HepG2 (cell line): Measurements from ENCODE around the gene SIGLEC1. TPM values are rescaled to one million over a fixed set of nuclear protein-coding genes. Genes with fewer than 3 reads are reported as not detected.

Experiments
- BCL6 ChIP-seq: IDR thresholded peaks from 2 replicates; pipeline ENCODE4 v1.6.1; 2016; ENCODE audit warnings: missing genetic modification reagents, missing compliant biosample characterization
- EHMT2 ChIP-seq: fragments of 200-600 bp; sonication (generic); IDR thresholded peaks from 2 replicates; pipeline ENCODE4 v1.7.0; 2017; ENCODE audit warnings: antibody characterized with exemption, low read depth, low read length, borderline replicate concordance
- EZH2 ChIP-seq: conservative IDR thresholded peaks from 2 replicates; pipeline ENCODE4 v1.6.1; 2012; ENCODE audit warnings: mild to moderate bottlenecking, low read depth, low read length, moderate library complexity
- HNF4A ChIP-seq: sonication (generic); formaldehyde crosslinking; IDR thresholded peaks from 2 replicates; pipeline ENCODE4 v1.4.0; 2020; ENCODE audit warnings: missing genetic modification reagents
- MTF1 ChIP-seq: sonication (generic); formaldehyde crosslinking; IDR thresholded peaks from 2 replicates; pipeline ENCODE4 v1.5.0; 2020; ENCODE audit warnings: missing genetic modification reagents
- RARG ChIP-seq: sonication (generic); formaldehyde crosslinking; IDR thresholded peaks from 2 replicates; pipeline ENCODE4 v1.4.0; 2020; ENCODE audit warnings: low read depth, mild to moderate bottlenecking, missing genetic modification reagents
- RELA ChIP-seq: sonication (generic); formaldehyde crosslinking; IDR thresholded peaks from 2 replicates; pipeline ENCODE4 v1.4.0; 2020; ENCODE audit warnings: missing genetic modification reagents
- RERE ChIP-seq: IDR thresholded peaks from 2 replicates; pipeline ENCODE4 v1.6.1; 2016; ENCODE audit warnings: low read depth, missing genetic modification reagents, missing compliant biosample characterization
- TAF1 ChIP-seq: sonication (generic); formaldehyde crosslinking; IDR thresholded peaks from 2 replicates; pipeline ENCODE4 v1.4.0; 2020; ENCODE audit warnings: missing genetic modification reagents
- XBP1 ChIP-seq: sonication (generic); formaldehyde crosslinking; IDR thresholded peaks from 2 replicates; pipeline ENCODE4 v1.5.0; 2020; ENCODE audit warnings: missing genetic modification reagents
- ZBTB20 ChIP-seq: sonication (generic); formaldehyde crosslinking; IDR thresholded peaks from 2 replicates; pipeline ENCODE4 v1.8.1; 2023; ENCODE audit warnings: missing genetic modification reagents, low read depth, mild to moderate bottlenecking, borderline replicate concordance
- ZMAT5 ChIP-seq: sonication (generic); formaldehyde crosslinking; IDR thresholded peaks from 2 replicates; pipeline ENCODE4 v1.5.0; 2020; ENCODE audit warnings: mild to moderate bottlenecking, low read depth, missing genetic modification reagents, borderline replicate concordance
- ZNF101 ChIP-seq: sonication (generic); formaldehyde crosslinking; IDR thresholded peaks from 2 replicates; pipeline ENCODE4 v1.4.0; 2020; ENCODE audit warnings: mild to moderate bottlenecking, low read depth, missing genetic modification reagents, borderline replicate concordance
- ZNF12 ChIP-seq: sonication (generic); formaldehyde crosslinking; IDR thresholded peaks from 2 replicates; pipeline ENCODE4 v1.5.0; 2020; ENCODE audit warnings: missing genetic modification reagents
- ZNF160 ChIP-seq: sonication (generic); formaldehyde crosslinking; IDR thresholded peaks from 2 replicates; pipeline ENCODE4 v1.8.0; 2022; ENCODE audit warnings: mild to moderate bottlenecking, inconsistent platforms, missing genetic modification reagents
- ZNF430 ChIP-seq: sonication (generic); formaldehyde crosslinking; IDR thresholded peaks from 2 replicates; pipeline ENCODE4 v1.9.0; 2021; ENCODE audit warnings: mild to moderate bottlenecking, missing genetic modification reagents
- ZNF619 ChIP-seq: sonication (generic); formaldehyde crosslinking; IDR thresholded peaks from 2 replicates; pipeline ENCODE4 v1.4.0; 2020; ENCODE audit warnings: mild to moderate bottlenecking, missing genetic modification reagents
- ZNF639 ChIP-seq: conservative IDR thresholded peaks from 2 replicates; pipeline ENCODE4 v1.6.1; 2018; ENCODE audit warnings: missing genetic modification reagents
- polyA plus RNA-seq, 8 experiments: library from polyadenylated mRNA; depleted of rRNA in 3 of 8; stranded (reverse) in 7 of 8; unstranded in 1 of 8; fragments of >200 nt; fragmentation: Illumina TruSeq in 4 of 8; extraction: Trizol in 4 of 8; gene quantifications; 2 replicates each; pipeline versions ENCODE4 v1.2.1 to v1.2.3, GENCODE V29; 2011 to 2016; ENCODE audit warnings: low read depth in 4 of 8, missing spikeins in 1 of 8, mixed read lengths in 1 of 8; ENCODE audit not compliant: insufficient read depth in 1 of 8
- total RNA-seq, 5 experiments: library from RNA; depleted of rRNA; stranded (reverse); fragments of >200 nt; fragmentation: Illumina TruSeq; extraction: Trizol; gene quantifications; 2 replicates each; pipeline ENCODE4 v1.2.3, GENCODE V29; 2016; ENCODE audit warnings: low read depth in 1 of 5
- TF ChIP-seq, protein P1 (sequence below): sonication (generic); formaldehyde crosslinking; IDR thresholded peaks from 2 replicates; pipeline ENCODE4 v1.4.0; 2020; ENCODE audit warnings: missing genetic modification reagents

The SIGLEC1 gene
- total and polyA plus RNA-seq, 2 of the 13 experiments (the other 11 are each of a cell fraction or from before 2014, with no cell fraction given): 0.01 TPM; not detected in 1

DNA sequence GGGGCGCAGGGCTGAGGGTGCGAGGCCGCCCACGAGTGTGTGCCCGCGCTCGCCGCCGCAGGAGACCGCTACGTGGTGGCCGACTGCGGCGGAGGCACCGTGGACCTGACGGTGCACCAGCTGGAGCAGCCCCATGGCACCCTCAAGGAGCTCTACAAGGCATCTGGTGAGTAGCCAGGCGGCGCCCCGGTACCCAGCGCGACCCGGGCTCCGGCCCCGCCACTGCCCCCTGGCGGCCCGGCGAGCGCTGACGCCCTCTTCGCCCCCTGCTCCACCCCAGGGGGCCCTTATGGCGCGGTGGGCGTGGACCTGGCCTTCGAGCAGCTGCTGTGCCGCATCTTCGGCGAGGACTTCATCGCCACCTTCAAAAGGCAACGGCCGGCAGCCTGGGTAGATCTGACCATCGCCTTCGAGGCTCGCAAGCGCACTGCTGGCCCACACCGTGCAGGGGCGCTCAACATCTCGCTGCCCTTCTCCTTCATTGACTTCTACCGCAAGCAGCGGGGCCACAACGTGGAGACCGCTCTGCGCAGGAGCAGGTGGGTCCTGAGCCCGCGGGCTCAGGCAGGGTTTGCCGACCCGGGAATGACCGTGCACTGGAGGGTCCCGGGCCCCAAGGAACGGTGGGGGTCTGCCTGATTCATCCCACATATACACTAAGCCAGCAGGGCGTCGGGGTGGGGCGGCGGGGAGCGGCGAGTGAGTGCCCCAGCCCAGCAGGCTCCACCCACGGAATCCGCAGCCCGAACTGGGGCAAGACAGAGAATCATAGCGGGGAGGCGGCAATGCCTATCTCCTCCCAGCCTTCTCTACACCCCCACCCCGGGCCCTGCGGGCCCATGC is 37.5 kb upstream of the SIGLEC1 start (continued):
- TF ChIP-seq, protein P1, sequence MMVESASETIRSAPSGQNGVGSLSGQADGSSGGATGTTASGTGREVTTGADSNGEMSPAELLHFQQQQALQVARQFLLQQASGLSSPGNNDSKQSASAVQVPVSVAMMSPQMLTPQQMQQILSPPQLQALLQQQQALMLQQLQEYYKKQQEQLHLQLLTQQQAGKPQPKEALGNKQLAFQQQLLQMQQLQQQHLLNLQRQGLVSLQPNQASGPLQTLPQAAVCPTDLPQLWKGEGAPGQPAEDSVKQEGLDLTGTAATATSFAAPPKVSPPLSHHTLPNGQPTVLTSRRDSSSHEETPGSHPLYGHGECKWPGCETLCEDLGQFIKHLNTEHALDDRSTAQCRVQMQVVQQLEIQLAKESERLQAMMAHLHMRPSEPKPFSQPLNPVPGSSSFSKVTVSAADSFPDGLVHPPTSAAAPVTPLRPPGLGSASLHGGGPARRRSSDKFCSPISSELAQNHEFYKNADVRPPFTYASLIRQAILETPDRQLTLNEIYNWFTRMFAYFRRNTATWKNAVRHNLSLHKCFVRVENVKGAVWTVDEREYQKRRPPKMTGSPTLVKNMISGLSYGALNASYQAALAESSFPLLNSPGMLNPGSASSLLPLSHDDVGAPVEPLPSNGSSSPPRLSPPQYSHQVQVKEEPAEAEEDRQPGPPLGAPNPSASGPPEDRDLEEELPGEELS (CRISPR knock-in tag): no peak
- TF ChIP-seq ZNF619 (CRISPR knock-in tag): 0 out of 2 replicates have a peak, but pooled peaks have one; percentile 67
- no peak for TF ChIP-seq RERE (CRISPR knock-in tag)
- TF ChIP-seq ZNF101 (CRISPR knock-in tag): no peak
- TF ChIP-seq RARG (CRISPR knock-in tag): no peak
- no peak for TF ChIP-seq ZNF639 (CRISPR knock-in tag)
- no peak for TF ChIP-seq RELA
- no peak for TF ChIP-seq HNF4A (CRISPR knock-in tag)
- TF ChIP-seq BCL6: peak; percentile 23; the same call in 1 of the 2 replicates
- no peak for TF ChIP-seq MTF1 (CRISPR knock-in tag)
- TF ChIP-seq ZBTB20: no peak
- TF ChIP-seq ZMAT5 (CRISPR knock-in tag): no peak
- TF ChIP-seq EHMT2: no peak
- TF ChIP-seq EZH2: no peak
- TF ChIP-seq ZNF430 (CRISPR knock-in tag): no peak
- TF ChIP-seq XBP1 (CRISPR knock-in tag): no peak
- no peak for TF ChIP-seq ZNF12 (CRISPR knock-in tag)
- no peak; the same call in 1 of the 2 replicates for TF ChIP-seq TAF1 (CRISPR knock-in tag)
- TF ChIP-seq ZNF160 (CRISPR knock-in tag): no peak
